HG03025 (cell line): ENCODE measurements around the gene PRKAB2.
"Not testable (repeated sequence)": the region's sequence is repeated elsewhere in the genome, so short reads cannot be mapped to it uniquely, and the experiment has no call there.

Experiments used
- ATAC-seq: cut with Tn5 transposase; IDR thresholded peaks from one replicate; pipeline ENCODE4 v1.9.1; 2021; ENCODE audit warnings: mild to moderate bottlenecking, moderate library complexity; ENCODE audit not compliant: unreplicated experiment, low FRiP score

The PRKAB2 gene, protein sequence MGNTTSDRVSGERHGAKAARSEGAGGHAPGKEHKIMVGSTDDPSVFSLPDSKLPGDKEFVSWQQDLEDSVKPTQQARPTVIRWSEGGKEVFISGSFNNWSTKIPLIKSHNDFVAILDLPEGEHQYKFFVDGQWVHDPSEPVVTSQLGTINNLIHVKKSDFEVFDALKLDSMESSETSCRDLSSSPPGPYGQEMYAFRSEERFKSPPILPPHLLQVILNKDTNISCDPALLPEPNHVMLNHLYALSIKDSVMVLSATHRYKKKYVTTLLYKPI

DNA sequence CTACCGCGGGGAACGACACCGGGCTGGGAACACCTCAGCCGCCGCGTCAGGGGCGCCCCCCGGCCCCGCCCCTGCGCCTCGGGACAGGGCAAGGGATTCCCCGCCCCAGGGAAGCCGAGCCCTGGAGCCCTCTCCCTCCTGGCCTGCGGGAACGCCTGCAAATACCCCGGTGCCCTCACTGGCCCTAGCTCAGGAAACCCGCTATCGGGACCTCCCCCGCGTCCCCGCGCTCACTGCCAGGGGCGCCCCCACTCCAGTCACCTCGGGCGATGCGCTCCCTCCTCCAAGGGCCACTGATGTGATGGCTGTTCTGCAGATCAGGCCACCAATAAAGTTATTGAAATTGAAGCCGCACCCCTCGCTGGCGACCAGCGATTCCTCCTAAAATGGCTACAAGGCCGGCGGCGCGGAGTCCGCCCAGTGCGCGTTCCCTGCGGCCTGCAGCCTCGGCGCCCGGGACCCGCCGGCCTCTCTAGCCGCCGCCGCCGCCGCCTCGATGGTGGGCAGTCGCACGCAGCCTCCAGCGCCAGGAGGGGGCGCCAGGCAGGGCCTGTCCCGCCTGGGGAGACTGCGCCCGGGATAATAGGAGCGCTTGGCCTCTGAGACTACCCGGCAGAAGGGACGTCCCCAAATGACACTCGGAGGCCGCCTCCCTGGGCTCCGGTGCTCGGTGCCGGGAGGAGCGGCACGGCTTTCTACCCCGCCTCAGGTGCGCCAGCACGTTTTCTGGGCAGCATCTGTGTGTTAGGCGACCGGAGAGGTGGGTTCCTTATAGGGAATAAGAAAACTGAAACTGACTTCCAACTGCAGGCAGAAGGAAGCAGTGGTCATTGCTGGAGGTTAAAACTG lies at the start of gene PRKAB2:
Gene PRKAB2 (minus strand): TSS at position 303 of the 849 bp plus-strand sequence. CDS start 326 bp downstream, outside the sequence.
- peak; percentile 93 for ATAC-seq

DNA sequence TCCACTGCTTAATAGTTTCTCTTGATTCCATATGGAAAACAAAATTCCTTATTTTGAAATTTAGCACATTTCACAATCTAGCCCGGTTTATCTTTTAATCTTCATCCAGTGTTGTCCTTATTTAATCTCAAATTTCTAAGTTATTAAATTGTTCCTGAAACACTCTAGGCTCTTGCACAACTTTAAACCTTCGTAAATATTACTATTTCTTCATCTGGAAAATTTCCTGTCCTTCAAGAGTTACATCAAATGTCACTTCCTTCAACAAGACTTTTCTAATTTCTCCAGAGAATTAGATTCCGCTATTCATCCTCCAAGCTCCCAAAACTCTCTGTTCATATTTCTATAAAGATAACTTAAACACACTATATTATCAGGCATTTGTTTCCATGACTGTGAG lies 46.3 kb upstream of the PRKAB2 start:
- ATAC-seq: no peak

DNA sequence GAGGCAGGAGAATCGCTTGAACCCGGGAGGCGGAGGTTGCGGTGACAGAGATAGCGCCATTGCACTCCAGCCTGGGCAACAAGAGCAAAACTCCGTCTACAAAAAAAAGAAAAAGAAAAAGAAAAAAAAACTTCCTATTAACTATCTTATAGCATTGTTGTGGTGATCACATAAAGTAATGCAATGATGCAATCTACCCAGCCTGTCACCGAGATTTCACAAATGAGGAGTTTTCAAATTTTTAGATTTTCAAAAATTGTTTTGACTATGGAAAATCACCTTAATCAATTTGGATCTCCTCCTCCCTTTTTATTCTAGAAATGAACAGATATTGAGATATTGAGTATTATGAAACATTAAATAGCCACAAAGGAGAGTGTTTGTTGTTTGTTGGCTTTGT lies 44.9 kb upstream of the PRKAB2 start:
- ATAC-seq: no peak

DNA sequence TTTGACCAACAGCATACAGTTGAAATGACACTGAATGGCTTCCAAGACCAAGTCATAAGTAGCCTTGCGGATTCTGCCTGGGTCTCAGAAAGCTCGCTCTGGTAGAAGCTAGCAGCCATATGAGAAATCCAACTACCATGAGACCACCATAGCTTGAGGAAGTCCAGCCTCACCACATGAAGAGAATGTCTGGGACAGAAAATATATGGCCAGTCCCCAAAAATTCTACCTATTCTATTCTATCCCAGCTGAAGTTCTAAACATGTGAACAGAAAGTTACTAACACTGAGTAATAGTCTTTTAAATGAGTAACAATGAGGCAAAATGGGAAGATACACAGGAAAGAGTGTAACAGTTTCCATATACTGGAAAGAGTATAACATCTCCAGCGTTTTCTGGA lies 43.9 kb upstream of the PRKAB2 start:
- no peak for ATAC-seq

DNA sequence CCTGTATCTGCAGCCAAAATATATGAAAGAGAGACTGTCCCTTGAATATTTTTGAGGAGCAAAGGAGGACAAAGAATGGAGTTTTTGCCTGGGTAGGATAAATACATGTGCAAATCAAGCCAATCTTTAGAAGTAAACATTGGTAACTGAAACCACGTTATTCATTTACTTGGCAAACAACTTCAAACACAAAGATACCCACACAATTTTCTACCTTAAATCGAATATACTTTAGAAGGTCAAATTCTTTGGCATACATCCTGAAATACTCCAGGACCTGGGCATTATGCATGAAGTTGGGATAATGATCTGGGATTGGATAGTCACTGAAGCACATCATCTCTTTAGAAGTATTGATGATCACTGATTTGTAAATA lies 43.3 kb upstream of the PRKAB2 start:
- no peak for ATAC-seq

DNA sequence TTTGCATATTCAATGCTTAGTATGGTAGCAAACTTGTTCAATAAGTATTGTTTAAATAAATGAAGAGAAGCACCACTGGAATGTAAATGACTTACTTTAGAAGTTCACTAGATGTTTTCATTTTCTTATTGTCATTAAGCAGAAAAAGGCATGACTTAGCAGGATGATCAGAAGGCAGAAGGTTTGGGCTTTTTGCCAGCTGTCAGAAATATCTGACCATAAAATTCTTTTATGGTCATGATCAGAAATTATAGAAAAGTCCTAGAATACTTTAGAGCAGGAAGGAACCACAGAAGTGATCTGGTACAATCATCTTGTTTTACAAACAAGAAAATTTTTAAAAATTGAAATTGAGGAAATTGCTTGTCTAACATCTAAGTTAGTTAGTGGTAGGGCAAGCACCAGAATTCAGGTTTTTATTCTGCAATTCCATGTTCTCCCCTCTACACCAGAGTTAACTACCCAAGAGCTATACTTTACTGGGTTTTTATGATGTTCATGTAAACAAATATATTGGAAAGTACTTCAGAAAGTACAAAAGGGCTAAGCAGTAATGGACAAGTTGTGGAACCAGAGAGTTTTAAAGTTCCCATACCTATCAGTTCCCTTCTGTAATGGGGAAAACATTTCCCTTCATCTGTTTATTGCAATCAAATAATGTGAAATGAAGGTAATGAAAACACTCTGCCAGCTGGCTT lies 42.7 kb upstream of the PRKAB2 start:
- ATAC-seq: no peak

DNA sequence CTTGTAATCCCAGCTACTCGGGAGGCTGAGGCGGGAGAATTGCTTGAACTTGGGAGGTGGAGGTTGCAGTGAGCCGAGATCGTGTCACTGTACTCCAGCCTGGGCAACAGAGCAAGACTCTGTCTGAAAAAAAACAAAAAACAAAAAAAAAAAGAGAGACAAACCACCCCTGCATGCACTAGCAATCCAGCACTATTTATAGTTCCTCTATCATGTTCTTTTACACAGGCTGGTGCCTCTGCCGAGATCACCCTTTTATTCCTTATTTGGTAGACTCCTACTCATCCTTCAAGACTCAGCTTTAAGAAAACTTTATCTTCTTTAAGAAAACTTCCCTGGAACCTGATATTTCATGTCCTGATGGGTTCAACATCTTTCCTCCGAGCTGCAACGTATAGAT lies 42.1 kb upstream of the PRKAB2 start:
- no peak for ATAC-seq

DNA sequence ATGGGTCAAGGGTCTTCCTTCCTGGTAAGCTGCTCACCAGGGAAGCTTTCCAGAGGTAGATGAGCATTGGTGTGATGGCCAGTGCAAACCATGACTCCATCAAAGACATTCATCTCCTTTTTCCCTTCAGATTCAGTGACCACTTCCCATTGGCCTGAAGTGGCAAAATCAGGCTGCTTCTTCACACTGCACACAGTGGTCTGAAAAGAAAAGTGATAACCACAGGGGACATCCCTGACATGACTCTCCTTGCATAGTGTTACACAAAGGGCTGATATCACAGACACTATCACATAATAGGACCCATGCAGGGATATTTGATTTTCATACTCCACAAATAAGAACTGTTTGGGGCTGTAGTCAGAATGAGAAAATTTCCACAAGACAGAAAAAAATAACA lies 41.0 kb upstream of the PRKAB2 start:
- ATAC-seq: no peak

DNA sequence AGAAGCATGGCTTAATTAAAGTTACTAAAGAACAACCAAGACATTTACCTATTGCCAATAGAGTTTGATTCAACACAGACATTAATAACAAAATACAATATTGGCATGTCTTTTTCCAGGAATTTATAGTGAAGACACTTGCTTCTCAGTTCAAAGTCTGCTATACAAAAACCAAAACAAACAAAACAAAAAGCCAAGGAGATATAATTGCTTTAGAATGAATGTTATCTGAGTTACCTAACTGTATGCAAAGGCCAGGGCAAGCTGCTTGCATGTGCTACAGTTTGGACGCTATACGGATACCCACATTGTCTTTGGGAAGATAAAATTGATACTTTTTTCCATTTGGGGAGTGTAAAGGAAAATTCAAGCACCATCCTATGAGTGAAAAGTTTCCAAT lies 39.3 kb upstream of the PRKAB2 start:
- no peak for ATAC-seq

DNA sequence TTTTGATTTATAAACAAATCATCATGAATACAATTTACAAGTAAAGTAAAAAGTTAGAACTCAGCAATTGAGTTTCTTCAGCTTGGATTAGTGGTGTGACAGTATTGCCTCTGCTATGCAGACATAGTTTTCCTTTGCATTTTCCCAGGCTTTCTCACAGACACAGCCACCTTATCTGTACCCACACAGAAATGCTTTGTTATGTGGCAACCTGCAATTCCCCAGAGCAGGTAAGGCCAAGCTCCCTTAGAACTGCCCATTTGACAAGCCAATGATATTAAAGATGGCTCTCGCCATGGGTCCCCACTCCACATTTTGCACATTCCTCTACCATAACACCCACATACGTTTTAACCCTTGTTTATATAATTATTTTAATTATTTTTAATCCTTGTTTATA lies 38.7 kb upstream of the PRKAB2 start:
- ATAC-seq: no peak

DNA sequence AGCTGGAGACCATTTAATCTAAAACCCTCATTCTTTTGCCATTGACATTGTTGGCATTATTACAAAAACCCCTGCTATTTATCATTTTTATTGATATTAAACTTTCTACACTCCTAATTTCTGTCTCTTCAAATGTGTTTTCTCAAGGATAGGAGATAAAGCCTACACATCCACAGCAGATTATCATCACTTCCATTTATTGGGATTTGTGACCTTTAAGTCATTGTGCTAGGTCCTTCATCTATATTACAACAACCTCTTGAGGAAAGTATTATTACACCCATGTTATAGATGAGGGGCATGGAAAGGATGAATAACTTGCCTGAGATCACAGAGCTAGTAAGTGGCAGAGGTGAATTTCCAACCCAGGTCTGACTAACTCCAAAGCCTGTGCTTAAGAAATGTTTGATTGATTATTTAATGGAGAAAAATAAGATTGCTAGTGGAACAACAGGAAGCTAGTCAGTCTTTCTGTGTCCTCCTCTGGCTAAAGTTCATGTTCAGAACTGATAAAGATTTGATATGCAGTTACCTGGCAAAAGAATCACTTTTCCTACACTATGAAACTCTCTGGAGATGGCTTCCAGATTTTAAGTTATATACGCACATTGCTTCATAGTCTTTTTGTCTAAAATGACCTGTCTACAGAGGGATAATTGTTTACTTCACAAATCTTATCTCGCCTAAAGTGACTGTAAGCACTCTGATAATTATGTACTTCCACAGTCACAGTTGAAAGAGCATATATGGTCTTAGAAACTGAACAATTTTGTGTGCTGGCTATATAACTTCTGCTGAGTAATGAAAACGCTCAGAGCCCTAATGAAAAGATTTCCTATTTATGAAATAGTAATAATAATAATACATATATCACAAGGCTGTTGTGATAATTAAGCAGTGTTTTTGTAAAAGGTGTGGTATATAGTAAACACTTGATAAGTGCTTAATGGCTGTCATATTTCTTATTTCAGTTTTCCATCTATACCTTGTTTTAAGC lies 37.9 kb upstream of the PRKAB2 start:
- ATAC-seq: no peak

DNA sequence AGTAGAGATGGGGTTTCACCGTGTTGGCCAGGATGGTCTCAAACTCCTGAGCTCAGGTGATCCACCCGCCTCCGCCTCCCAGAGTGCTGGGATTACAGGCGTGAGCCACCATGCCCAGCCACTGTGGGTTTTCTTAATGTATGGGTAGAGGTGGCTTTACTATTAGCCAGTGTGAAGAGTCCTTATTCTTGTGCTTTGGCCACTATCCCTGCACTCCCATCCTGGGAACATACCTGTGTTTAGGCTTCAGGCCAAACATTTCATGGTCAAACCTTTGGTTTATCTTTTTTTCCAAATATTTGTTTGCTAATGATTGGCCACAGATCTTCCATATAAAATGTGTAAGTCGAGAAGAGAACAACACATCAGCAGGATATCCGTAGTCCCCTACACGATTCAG lies 36.3 kb upstream of the PRKAB2 start:
- no peak for ATAC-seq

DNA sequence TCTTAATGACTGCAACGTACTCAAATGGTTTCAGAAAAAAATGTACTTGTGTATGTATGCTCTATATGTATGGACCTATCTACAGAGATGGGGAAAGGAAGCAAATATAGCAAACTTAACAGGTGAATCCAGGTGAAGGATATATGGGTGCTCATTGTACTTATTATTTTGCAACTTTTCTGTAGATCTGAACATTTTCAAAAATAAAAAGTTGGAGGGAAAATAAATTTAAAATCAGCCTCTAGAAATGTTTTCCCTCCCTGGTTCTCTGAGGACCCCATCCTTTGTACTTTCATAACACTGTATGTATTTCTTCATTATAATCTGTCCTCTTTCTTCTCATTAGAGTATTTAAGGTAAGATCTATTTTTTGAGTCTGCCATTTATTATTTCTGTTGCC lies 34.9 kb upstream of the PRKAB2 start:
- no peak for ATAC-seq

DNA sequence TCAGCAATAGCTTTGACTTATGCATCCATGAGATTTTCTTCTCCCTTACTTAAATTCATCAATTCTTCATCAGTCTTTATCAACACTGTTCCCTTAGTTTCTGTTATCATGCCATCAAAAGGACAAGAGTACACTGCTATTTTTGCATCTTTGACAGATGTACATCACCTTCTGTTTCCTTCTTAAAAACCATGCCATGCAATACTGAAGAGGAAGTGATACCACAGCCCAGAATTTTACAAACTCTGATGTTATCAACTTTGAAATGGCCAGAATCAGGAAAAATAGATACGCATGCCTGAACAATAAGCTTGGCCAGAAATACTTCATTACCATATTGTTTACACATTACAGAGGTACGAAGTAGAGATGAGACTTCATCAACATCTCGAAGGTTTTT lies 31.8 kb upstream of the PRKAB2 start:
- ATAC-seq: no peak

DNA sequence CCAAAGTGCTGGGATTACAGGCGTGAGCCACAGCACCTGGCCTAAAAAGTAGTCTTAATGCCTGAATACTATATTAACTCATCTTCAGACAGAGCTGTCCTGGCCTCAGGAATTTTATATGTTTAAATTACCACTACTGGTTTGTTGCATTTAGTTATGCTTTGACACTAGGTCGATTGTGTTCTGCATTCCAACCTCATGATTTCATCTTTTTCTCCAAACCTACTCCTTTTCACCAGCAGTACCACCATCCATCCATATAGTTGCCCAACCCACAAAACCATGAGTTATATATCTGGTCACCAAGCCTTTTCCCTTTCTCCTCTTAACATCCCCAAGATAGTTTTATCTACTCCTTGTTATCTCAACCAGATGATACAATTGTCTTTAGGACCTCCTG lies 30.3 kb upstream of the PRKAB2 start:
- ATAC-seq: no peak

DNA sequence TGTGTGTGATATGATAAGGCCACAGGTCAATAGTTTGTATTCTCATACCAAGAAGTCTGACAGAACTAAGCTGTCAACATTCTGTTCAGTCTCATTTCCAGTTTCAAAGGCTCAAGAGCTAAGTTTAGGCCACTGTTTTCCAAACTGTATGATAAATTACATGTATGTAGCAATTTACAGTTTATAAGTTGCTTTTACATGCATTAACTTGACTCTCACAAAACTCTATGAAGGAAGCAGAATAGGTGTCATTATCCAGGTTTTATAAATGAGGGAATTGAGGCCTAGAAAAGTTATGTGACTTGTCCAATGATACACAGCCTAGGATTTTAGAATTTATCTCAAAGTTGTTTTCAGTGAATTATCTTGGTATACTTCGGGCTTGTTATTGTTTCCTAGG lies 29.5 kb upstream of the PRKAB2 start:
- no peak for ATAC-seq

DNA sequence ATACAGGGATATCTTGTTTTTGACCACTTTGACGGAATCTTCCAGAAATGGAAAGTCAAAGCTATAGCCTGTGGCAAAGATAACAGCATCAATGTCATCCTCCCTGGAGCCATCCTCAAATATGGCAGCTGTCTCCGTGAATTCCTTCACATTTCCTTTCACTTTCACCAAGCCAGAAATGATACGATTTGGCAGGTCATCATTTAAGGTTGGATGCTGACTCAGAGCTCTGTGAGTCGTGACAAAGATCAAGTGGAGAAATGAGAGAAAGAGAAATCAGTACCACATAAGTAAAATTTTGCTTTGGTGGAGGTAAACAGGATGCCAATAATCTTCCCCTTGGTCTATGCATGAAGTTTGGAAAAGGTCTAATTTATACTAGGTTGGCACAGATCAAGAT lies 29.0 kb upstream of the PRKAB2 start:
- ATAC-seq: no peak

DNA sequence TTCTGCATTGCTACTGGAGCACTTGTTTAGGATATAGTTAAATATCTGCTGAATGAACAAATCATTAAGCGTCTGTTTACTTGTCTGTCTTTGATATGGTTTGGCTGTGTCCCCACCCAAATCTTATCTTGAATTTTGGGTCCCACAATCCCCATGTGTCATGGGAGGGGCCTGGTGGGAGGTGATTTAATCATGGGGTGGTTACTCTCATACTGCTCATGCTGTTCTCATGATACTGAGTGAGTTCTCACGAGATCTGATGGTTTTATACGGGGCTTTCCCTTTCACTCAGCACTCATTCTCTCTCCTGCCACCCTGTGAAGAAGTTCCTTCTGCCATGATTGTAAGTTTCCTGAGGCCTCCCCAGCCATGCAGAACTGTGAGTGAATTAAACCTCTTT lies 25.1 kb upstream of the PRKAB2 start:
- not testable (repeated sequence) for ATAC-seq

DNA sequence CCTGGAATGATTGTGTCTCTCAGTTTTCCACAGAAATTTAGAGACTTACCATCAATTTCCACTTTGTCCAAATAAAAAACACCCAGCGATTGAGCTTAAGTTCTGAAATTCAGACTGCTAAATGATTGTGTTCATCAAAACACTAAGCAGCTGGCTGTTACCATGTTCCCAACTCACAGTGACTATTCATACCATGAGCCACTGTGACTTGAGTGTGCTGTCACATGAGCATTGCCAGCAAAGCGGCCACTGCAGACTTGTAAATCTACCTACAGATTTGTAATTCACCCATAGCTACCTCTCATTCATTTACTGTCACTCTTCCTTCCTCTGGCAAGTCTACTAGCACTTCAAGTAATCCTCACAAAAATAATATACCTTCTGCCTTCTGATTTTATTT lies 17.2 kb upstream of the PRKAB2 start:
- no peak for ATAC-seq

DNA sequence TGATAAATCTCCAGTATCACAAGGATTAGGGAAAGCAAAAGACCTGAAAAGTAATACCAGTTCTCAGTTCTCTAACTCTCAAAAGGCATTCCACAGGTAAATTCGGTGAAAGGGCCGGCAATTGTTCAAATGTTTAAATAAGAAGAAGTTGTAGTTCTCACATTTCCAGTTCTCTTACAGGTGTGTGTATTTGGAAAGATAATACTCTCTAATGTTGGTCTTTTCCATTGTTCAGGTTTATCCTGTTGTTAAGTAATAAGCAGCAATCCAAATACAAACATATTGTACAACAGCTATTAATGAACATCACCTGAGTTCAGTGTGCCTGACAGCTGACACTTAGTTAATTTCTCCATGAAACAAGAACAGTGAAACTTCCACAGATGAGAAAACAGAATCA lies 13.2 kb upstream of the PRKAB2 start:
- ATAC-seq: no peak
